Hematopoietic multipotent progenitor cell treated with erythropoietin and hydrocortisone succinate and interleukin-3 and kit ligand, for 8 days (in vitro differentiated cells): ENCODE results near the gene TTF2.
"Not testable (repeated sequence)": the region's sequence is repeated elsewhere in the genome, so short reads cannot be mapped to it uniquely, and the experiment has no call there.

Source experiments
- DNase-seq: peaks from one replicate; pipeline ENCODE4 v3.0.0-alpha.2; 2015

The TTF2 gene

GRCh38 chr1:117122330-117123025 lies 62.4 kb downstream of the TTF2 start:
- no peak for DNase-seq

- DNase-seq, result no peak
Measured at GRCh38 chr1:117123274-117123673, 63.1 kb downstream of the TTF2 start.

- DNase-seq, result no peak
Measured at GRCh38 chr1:117124661-117125060, 64.5 kb downstream of the TTF2 start.

- DNase-seq, result peak; percentile 22
Measured at GRCh38 chr1:117127795-117128194, 67.7 kb downstream of the TTF2 start.

- DNase-seq, result peak; percentile 67
Measured at GRCh38 chr1:117128323-117129079, 68.4 kb downstream of the TTF2 start.

- DNase-seq, result no peak
Measured at GRCh38 chr1:117130526-117130925, 70.4 kb downstream of the TTF2 start.

GRCh38 chr1:117135329-117135728 lies 75.2 kb downstream of the TTF2 start:
- DNase-seq, result no peak

- DNase-seq, result no peak
Measured at GRCh38 chr1:117136749-117137148, 76.6 kb downstream of the TTF2 start.

- no peak for DNase-seq
Measured at GRCh38 chr1:117137281-117137855, 77.2 kb downstream of the TTF2 start.

GRCh38 chr1:117138106-117138505 lies 78.0 kb downstream of the TTF2 start:
- DNase-seq, result no peak

- DNase-seq, result no peak
Measured at GRCh38 chr1:117138561-117138960, 78.4 kb downstream of the TTF2 start.

- no peak for DNase-seq
Measured at GRCh38 chr1:117142200-117142599, 82.1 kb downstream of the TTF2 start.

- no peak for DNase-seq
Measured at GRCh38 chr1:117143172-117143571, 83.0 kb downstream of the TTF2 start.

GRCh38 chr1:117143871-117144270 lies 83.7 kb downstream of the TTF2 start:
- DNase-seq, result no peak

GRCh38 chr1:117146072-117146471 lies 85.9 kb downstream of the TTF2 start:
- DNase-seq, result no peak

- DNase-seq, result no peak
Measured at GRCh38 chr1:117146575-117147340, 86.6 kb downstream of the TTF2 start.

- DNase-seq, result no peak
Measured at GRCh38 chr1:117147341-117147831, 87.3 kb downstream of the TTF2 start.

- no peak for DNase-seq
Measured at GRCh38 chr1:117147856-117148588, 87.9 kb downstream of the TTF2 start.

GRCh38 chr1:117150316-117150715 lies 90.2 kb downstream of the TTF2 start:
- no peak for DNase-seq

- not testable (repeated sequence) for DNase-seq
Measured at GRCh38 chr1:117151305-117151704, 91.2 kb downstream of the TTF2 start.
